Liver (tissue), 9 donors: ENCODE data around the gene JTB. TPM values are rescaled to one million over a fixed set of nuclear protein-coding genes. Genes with fewer than 3 reads are reported as not detected.

Source experiments
- DNase-seq: peaks from one replicate; pipeline ENCODE4 v3.0.0-alpha.2; 2017; ENCODE audit warnings: low spot score
- H3K27ac ChIP-seq, 2 donors: one replicate each; pipeline ENCODE4 v1.7.0; 2013; ENCODE audit warnings: inconsistent platforms in 2 of 2, low read length in 2 of 2, control low read depth in 1 of 2, low read depth in 1 of 2, mild to moderate bottlenecking in 1 of 2
- H3K27me3 ChIP-seq, 4 donors: one replicate each; pipeline versions ENCODE4 v1.6.1 to v1.7.0; 2013; ENCODE audit warnings: low read length in 3 of 4, inconsistent platforms in 1 of 4, mild to moderate bottlenecking in 1 of 4, moderate library complexity in 1 of 4; ENCODE audit not compliant: control insufficient read depth in 4 of 4, insufficient read depth in 4 of 4
- H3K36me3 ChIP-seq, 4 donors: one replicate each; pipeline versions ENCODE4 v1.6.1 to v1.7.0; 2013; ENCODE audit warnings: low read length in 3 of 4, mild to moderate bottlenecking in 3 of 4, low read depth in 1 of 4, moderate library complexity in 1 of 4; ENCODE audit not compliant: control insufficient read depth in 4 of 4, insufficient read depth in 3 of 4
- H3K4me1 ChIP-seq, 4 donors: one replicate each; pipeline versions ENCODE4 v1.6.1 to v1.7.0; 2013; ENCODE audit warnings: low read length in 3 of 4, mild to moderate bottlenecking in 3 of 4, moderate library complexity in 1 of 4; ENCODE audit not compliant: control insufficient read depth in 4 of 4, insufficient read depth in 4 of 4
- H3K4me3 ChIP-seq, 3 donors: one replicate each; pipeline versions ENCODE4 v1.6.1 to v1.7.0; 2013; ENCODE audit warnings: low read length in 3 of 3, control low read depth in 1 of 3, low read depth in 1 of 3, mild to moderate bottlenecking in 1 of 3
- H3K9ac ChIP-seq, 2 donors: one replicate each; pipeline ENCODE4 v1.7.0; 2013; ENCODE audit warnings: low read length in 2 of 2, mild to moderate bottlenecking in 2 of 2, moderate library complexity in 2 of 2, control low read depth in 1 of 2, low read depth in 1 of 2
- H3K9me3 ChIP-seq, 4 donors: one replicate each; pipeline versions ENCODE4 v1.6.1 to v1.7.0; 2013; ENCODE audit warnings: low read length in 3 of 4; ENCODE audit not compliant: control insufficient read depth in 4 of 4
- ATF3 ChIP-seq: IDR thresholded peaks from 2 replicates; pipeline ENCODE4 v1.6.1; 2016; ENCODE audit warnings: antibody characterized with exemption
- CTCF ChIP-seq: fragments of 150-350 bp; IDR thresholded peaks from 2 replicates; pipeline ENCODE4 v1.5.1; 2017; ENCODE audit warnings: improper control_type of control experiment, low read depth, low read length; ENCODE audit not compliant: missing input control
- EGR1 ChIP-seq, 2 donors: IDR thresholded peaks; 2 replicates each; pipeline ENCODE4 v1.6.1; 2016 to 2018; ENCODE audit warnings: antibody characterized with exemption in 2 of 2, low read depth in 2 of 2
- FOXA1 ChIP-seq: IDR thresholded peaks from 2 replicates; pipeline ENCODE4 v1.6.1; 2016; ENCODE audit warnings: antibody characterized with exemption
- FOXA2 ChIP-seq: IDR thresholded peaks from 2 replicates; pipeline ENCODE4 v1.6.1; 2016; ENCODE audit warnings: antibody characterized with exemption
- GABPA ChIP-seq, 2 donors: IDR thresholded peaks in 1 of 2; conservative IDR thresholded peaks in 1 of 2; 2 replicates each; pipeline ENCODE4 v1.6.1; 2016; ENCODE audit warnings: antibody characterized with exemption in 2 of 2, mild to moderate bottlenecking in 1 of 2, moderate library complexity in 1 of 2
- HNF4A ChIP-seq, 2 donors: conservative IDR thresholded peaks; 2 replicates each; pipeline ENCODE4 v1.6.1; 2016; ENCODE audit warnings: antibody characterized with exemption in 2 of 2, mild to moderate bottlenecking in 2 of 2
- HNF4G ChIP-seq: IDR thresholded peaks from 2 replicates; pipeline ENCODE4 v1.6.1; 2016; ENCODE audit warnings: antibody characterized with exemption
- JUND ChIP-seq, 2 donors: IDR thresholded peaks; 2 replicates each; pipeline ENCODE4 v1.6.1; 2016; ENCODE audit warnings: antibody characterized with exemption in 2 of 2
- MAX ChIP-seq: IDR thresholded peaks from 2 replicates; pipeline ENCODE4 v1.6.1; 2016; ENCODE audit warnings: antibody characterized with exemption
- NR2F2 ChIP-seq: IDR thresholded peaks from 2 replicates; pipeline ENCODE4 v1.6.1; 2016; ENCODE audit warnings: antibody characterized with exemption
- RAD21 ChIP-seq, 2 donors: IDR thresholded peaks; 2 replicates each; pipeline ENCODE4 v1.6.1; 2016; ENCODE audit warnings: antibody characterized with exemption in 2 of 2, mild to moderate bottlenecking in 2 of 2
- REST ChIP-seq: IDR thresholded peaks from 2 replicates; pipeline ENCODE4 v1.6.1; 2016; ENCODE audit warnings: antibody characterized with exemption, mild to moderate bottlenecking
- RXRA ChIP-seq, 2 donors: IDR thresholded peaks; 2 replicates each; pipeline ENCODE4 v1.6.1; 2017 to 2018; ENCODE audit warnings: antibody characterized with exemption in 2 of 2, mild to moderate bottlenecking in 1 of 2
- SP1 ChIP-seq: IDR thresholded peaks from 2 replicates; pipeline ENCODE4 v1.6.1; 2018; ENCODE audit warnings: antibody characterized with exemption, mild to moderate bottlenecking
- TAF1 ChIP-seq: conservative IDR thresholded peaks from 2 replicates; pipeline ENCODE4 v1.6.1; 2016; ENCODE audit warnings: antibody characterized with exemption, mild to moderate bottlenecking
- YY1 ChIP-seq: IDR thresholded peaks from 2 replicates; pipeline ENCODE4 v1.6.1; 2016; ENCODE audit warnings: antibody characterized with exemption, mild to moderate bottlenecking
- ZBTB33 ChIP-seq: IDR thresholded peaks from 2 replicates; pipeline ENCODE4 v1.6.1; 2016; ENCODE audit warnings: antibody characterized with exemption
- WGBS: extraction: QIAGEN DNeasy Blood & Tissue Kit; methylation state at CpG from one replicate; pipeline ENCODE4 v1.1.7; 2013; 5-methylcytosine and 5-hydroxymethylcytosine counted together
- polyA plus RNA-seq, 2 donors: library from polyadenylated mRNA; stranded (reverse) in 1 of 2; unstranded in 1 of 2; fragments of 200-250 nt in 1 of 2; fragments of >200 nt in 1 of 2; fragmentation: Nextera tagmentation in 1 of 2; extraction: Ambion mirVana in 1 of 2; gene quantifications; one replicate each; pipeline versions ENCODE4 v1.2.1 to v1.2.3, GENCODE V29; 2013 to 2015
- total RNA-seq, 2 donors: library from RNA; depleted of rRNA; stranded (reverse); fragments of >200 nt; gene quantifications; one replicate each; pipeline ENCODE4 v1.2.3, GENCODE V29; 2014
- donor health status: healthy.
- donor health status: healthy.
- donor health status: healthy.
- donor health status: healthy.
- donor health status: healthy.

Gene JTB
- total and polyA plus RNA-seq, 4 donors: 88.9 to 182 (median 124) TPM

- H3K36me3 ChIP-seq: peaks cover 11 to 75% (median 48%) of the 10 kb centered on the region in 4 donors
- H3K27ac ChIP-seq: no peak overlapping the region
- no peak for DNase-seq
- H3K27me3 ChIP-seq: no peaks in the 10 kb centered on the region
- no peaks in the 10 kb centered on the region for H3K9me3 ChIP-seq
- TF ChIP-seq EGR1 (IDR thresholded peaks at IDR 0.05; ENCODE audit: low read depth in 2 of 2) (no peak), RAD21 (IDR thresholded peaks at IDR 0.05) (no peak), HNF4A (conservative IDR thresholded peaks at IDR 0.05) (no peak), ZBTB33 (no peak), NR2F2 (no peak), RXRA (IDR thresholded peaks at IDR 0.05) (no peak), GABPA (IDR thresholded peaks at IDR 0.05 in 1 of 2, conservative IDR thresholded peaks at IDR 0.05 in 1 of 2) (no peak), CTCF (no peak), ATF3 (no peak), SP1 (no peak)
- H3K4me1 ChIP-seq: no peaks in the 10 kb centered on the region
- no peak overlapping the region for H3K9ac ChIP-seq
- H3K4me3 ChIP-seq: no peak overlapping the region
- WGBS: 95% methylated on average over 14 of the region's 14 CpGs
Measured at GRCh38 chr1:153933430-153933829, 44.0 kb downstream of the JTB start.

- no peak overlapping the region for H3K27ac ChIP-seq
- H3K27me3 ChIP-seq: no peaks in the 10 kb centered on the region
- DNase-seq: no peak
- H3K36me3 ChIP-seq: peaks cover 10 to 70% (median 43%) of the 10 kb centered on the region in 4 donors
- H3K9ac ChIP-seq: no peak overlapping the region
- no peak overlapping the region for H3K4me3 ChIP-seq
- no peaks in the 10 kb centered on the region for H3K9me3 ChIP-seq
- WGBS: 97% methylated on average over 18 of the region's 18 CpGs
- no peaks in the 10 kb centered on the region for H3K4me1 ChIP-seq
- no peak for TF ChIP-seq JUND (IDR thresholded peaks at IDR 0.05)
- no peak for TF ChIP-seq HNF4A (conservative IDR thresholded peaks at IDR 0.05)
- TF ChIP-seq CTCF: no peak
- TF ChIP-seq ZBTB33: no peak
- no peak for TF ChIP-seq GABPA (IDR thresholded peaks at IDR 0.05 in 1 of 2, conservative IDR thresholded peaks at IDR 0.05 in 1 of 2)
- no peak for TF ChIP-seq HNF4G
- no peak for TF ChIP-seq RXRA (IDR thresholded peaks at IDR 0.05)
- no peak for TF ChIP-seq EGR1 (IDR thresholded peaks at IDR 0.05; ENCODE audit: low read depth in 2 of 2)
- no peak for TF ChIP-seq MAX
- TF ChIP-seq FOXA1: no peak
- TF ChIP-seq REST: no peak
- TF ChIP-seq FOXA2: no peak
- TF ChIP-seq RAD21 (IDR thresholded peaks at IDR 0.05): no peak
- TF ChIP-seq YY1: no peak
- TF ChIP-seq TAF1: no peak
- TF ChIP-seq NR2F2: no peak
Measured at GRCh38 chr1:153932156-153933131, 45.0 kb downstream of the JTB start.
